HG03196 (cell line): ENCODE measurements around the gene SPRY1.

Experiments
- ATAC-seq: cut with Tn5 transposase; IDR thresholded peaks from one replicate; pipeline ENCODE4 v1.9.1; 2021; ENCODE audit not compliant: unreplicated experiment

The SPRY1 gene

GRCh38 chr4:123438031-123438430 is 41.4 kb downstream of the SPRY1 start:
- ATAC-seq = no peak

DNA sequence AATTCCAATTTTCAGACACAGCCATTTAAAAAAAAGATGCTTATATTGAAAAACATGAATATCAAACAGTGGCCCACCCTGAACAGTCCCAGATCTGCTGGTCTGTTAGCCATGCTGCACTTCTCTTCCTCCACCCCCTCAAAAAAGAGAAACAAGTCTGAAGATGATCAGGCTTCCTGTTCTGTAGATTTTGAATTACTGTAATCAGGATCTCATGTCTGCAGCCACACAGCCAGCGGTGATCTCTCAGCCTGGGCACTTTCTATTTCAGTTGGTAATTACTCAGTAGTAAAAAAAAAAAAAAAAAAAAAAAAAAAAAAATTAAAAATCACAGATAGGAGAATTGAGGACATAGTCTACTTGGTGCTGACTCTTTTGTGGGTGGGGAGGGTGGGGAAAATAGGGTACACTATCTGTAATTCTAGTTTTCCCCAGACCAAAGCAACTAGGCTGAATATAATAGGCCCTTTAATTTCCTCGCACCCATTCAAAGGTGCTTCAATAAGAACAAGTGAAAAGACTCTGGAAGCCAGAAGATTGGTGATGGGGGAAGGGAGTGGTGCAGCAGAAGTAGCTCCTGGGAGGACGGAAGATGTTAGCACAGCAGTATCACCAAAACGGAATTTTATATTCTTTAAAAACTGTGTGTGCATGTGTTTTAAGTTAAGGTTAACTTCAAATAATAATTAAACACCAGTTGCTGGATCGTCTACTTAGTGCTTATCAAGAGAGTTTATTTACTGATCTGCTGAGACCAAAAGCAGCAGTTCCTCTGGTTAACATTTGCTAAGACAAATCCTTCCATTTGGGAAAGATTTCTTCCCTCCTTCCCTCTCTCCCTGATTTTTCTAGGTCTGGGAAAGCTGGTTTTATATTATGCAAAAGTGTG is 47.0 kb downstream of the SPRY1 start:
- peak; percentile 78 for ATAC-seq

- ATAC-seq = peak; percentile 79
Observed at GRCh38 chr4:123444290-123444731, 47.7 kb downstream of the SPRY1 start.

DNA sequence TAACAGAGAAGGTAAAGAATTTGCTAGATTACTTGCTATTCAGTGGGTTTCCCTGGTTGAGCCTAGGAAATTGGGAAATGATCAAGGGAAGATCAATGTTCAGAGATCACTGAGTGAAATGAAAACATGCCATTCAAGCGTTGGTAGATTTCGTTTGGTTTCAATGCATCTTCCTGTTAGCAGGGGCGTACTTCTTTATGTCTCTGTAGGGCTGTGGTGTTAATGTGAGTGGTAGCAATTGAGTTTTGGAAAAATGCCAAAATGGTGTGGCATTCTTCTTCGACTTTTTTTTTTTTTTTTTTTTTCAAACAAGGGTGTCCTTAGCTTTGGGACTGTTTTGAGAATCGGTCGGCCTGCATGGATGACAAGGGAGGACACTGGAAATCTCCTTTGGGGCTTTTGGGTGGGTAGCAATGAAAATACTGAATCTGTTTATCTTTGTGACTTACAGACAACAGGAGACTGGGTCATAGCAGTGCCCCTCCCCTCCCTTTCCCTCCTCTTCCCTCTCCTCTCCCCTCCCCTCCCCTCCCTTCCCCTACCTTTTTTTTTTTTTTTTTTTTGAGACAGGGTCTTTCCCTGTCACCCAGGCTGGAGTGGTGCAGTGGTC is 50.4 kb downstream of the SPRY1 start:
- ATAC-seq = no peak

GRCh38 chr4:123449362-123449761 is 52.8 kb downstream of the SPRY1 start:
- no peak for ATAC-seq

GRCh38 chr4:123449780-123450179 is 53.2 kb downstream of the SPRY1 start:
- ATAC-seq = peak; percentile 78

DNA sequence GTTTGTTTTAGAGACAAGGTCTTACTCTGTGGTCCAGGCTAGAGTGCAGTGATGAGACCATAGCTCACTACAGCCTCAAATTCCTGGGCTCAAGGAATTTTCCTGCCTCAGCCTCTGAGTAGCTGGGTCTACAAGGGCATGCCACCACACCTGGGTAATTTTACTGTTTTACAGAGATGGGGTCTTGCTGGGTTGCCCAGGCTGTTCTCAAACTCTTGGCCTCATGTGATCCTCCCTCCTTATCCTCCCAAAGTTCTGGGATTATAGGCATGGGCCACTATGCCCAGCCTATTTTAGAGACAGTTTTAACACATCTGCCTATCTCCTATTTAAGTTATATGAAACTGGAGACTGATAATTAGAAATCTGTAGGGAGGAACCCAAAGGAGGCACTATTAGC is 53.8 kb downstream of the SPRY1 start:
- ATAC-seq = no peak

- ATAC-seq = no peak
Observed at GRCh38 chr4:123452616-123453015, 56.0 kb downstream of the SPRY1 start.

GRCh38 chr4:123453061-123453680 is 56.6 kb downstream of the SPRY1 start:
- no peak for ATAC-seq
